Measurements from ENCODE around the gene USP32. TPM values are rescaled to one million over a fixed set of nuclear protein-coding genes. Genes with fewer than 3 reads are reported as not detected.

The USP32 gene
- total RNA-seq, 1 experiment from 2014 or later = 32.3 TPM

DNA sequence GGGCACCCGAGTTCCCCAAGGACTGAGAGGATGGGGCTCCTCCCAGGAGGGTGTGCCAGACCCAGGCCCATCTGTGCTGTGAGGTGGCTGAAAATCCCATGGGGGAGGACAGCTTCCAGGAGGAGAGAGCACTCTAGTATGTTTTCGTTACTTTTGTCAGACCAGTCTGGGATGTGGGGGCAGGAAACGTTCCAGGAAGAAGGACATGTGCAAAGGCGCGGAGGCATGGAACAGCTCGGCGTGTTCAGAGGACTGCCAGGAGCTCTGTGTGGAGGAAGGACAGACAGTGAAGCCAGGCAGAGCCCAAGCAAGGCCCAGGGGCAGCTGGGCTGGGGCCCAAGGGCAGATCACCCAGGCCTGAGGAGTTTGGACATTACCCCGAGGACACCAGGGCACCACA is 235.2 kb downstream of the USP32 start:
- H3K4me2 ChIP-seq = no peak overlapping the region
- H3K4me1 ChIP-seq (replicated peaks; ENCODE audit: insufficient read depth) = peaks cover 8% of the 10 kb centered on the region; the same call in 1 of the 2 replicates
- TF ChIP-seq, protein P1, sequence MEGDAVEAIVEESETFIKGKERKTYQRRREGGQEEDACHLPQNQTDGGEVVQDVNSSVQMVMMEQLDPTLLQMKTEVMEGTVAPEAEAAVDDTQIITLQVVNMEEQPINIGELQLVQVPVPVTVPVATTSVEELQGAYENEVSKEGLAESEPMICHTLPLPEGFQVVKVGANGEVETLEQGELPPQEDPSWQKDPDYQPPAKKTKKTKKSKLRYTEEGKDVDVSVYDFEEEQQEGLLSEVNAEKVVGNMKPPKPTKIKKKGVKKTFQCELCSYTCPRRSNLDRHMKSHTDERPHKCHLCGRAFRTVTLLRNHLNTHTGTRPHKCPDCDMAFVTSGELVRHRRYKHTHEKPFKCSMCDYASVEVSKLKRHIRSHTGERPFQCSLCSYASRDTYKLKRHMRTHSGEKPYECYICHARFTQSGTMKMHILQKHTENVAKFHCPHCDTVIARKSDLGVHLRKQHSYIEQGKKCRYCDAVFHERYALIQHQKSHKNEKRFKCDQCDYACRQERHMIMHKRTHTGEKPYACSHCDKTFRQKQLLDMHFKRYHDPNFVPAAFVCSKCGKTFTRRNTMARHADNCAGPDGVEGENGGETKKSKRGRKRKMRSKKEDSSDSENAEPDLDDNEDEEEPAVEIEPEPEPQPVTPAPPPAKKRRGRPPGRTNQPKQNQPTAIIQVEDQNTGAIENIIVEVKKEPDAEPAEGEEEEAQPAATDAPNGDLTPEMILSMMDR (conservative IDR thresholded peaks at IDR 0.05) = no peak
- no peak for TF ChIP-seq EZH2 (IDR thresholded peaks at IDR 0.05; ENCODE audit: low read depth)
- no peaks in the 10 kb centered on the region for H3K36me3 ChIP-seq (ENCODE audit: low read depth)
- BruUV-seq (replicated peaks) = no TSS peak
- intact Hi-C loops (cut with micrococcal nuclease; ENCODE audit: unreplicated experiment) = no loop called here
- H4K20me1 ChIP-seq (ENCODE audit: insufficient read depth) = no peaks in the 10 kb centered on the region
- no peaks in the 10 kb centered on the region for H3K9me3 ChIP-seq (ENCODE audit: insufficient read depth, low read depth)
- CTCF ChIA-PET = no interaction called here
- DNase-seq = no peak
- H3F3A ChIP-seq (ENCODE audit: insufficient read depth, low read depth) = no peaks in the 10 kb centered on the region; the same call in 1 of the 2 replicates
- no peaks in the 10 kb centered on the region for H3K79me2 ChIP-seq (ENCODE audit: low read depth)
- H3K9me2 ChIP-seq (ENCODE audit: insufficient read depth) = no peaks in the 10 kb centered on the region
- POLR2A ChIA-PET (ENCODE audit: unreplicated experiment) = no interaction called here
- peaks cover 38% of the 10 kb centered on the region for H3K27me3 ChIP-seq (ENCODE audit: insufficient read depth, low read depth)
- no peak overlapping the region for H2AFZ ChIP-seq
- H3K4me3 ChIP-seq = no peak overlapping the region
- no peak overlapping the region for H3K27ac ChIP-seq

GRCh38 chr17:60155815-60156214 is 236.1 kb downstream of the USP32 start:
- Histone ChIP-seq H3K9me2 (ENCODE audit: insufficient read depth) (no peaks in the 10 kb centered on the region), H3K9me3 (ENCODE audit: insufficient read depth, low read depth) (no peaks in the 10 kb centered on the region), H4K20me1 (ENCODE audit: insufficient read depth) (no peaks in the 10 kb centered on the region), H3K4me3 (no peak overlapping the region), H3K79me2 (ENCODE audit: low read depth) (no peaks in the 10 kb centered on the region), H3K27me3 (ENCODE audit: insufficient read depth, low read depth) (peaks cover 38% of the 10 kb centered on the region), H2AFZ (no peak overlapping the region), H3K4me1 (replicated peaks; ENCODE audit: insufficient read depth) (peaks cover 8% of the 10 kb centered on the region; the same call in 1 of the 2 replicates), H3K4me2 (no peak overlapping the region), H3F3A (ENCODE audit: insufficient read depth, low read depth) (no peaks in the 10 kb centered on the region; the same call in 1 of the 2 replicates), H3K36me3 (ENCODE audit: low read depth) (no peaks in the 10 kb centered on the region), H3K27ac (no peak overlapping the region)
- intact Hi-C loops (cut with micrococcal nuclease; ENCODE audit: unreplicated experiment) = no loop called here
- DNase-seq = no peak
- POLR2A ChIA-PET (ENCODE audit: unreplicated experiment) = no interaction called here
- TF ChIP-seq, protein P1 (conservative IDR thresholded peaks at IDR 0.05) = no peak
- TF ChIP-seq EZH2 (IDR thresholded peaks at IDR 0.05; ENCODE audit: low read depth) = no peak
- BruUV-seq (replicated peaks) = no TSS peak
- CTCF ChIA-PET = no interaction called here

DNA sequence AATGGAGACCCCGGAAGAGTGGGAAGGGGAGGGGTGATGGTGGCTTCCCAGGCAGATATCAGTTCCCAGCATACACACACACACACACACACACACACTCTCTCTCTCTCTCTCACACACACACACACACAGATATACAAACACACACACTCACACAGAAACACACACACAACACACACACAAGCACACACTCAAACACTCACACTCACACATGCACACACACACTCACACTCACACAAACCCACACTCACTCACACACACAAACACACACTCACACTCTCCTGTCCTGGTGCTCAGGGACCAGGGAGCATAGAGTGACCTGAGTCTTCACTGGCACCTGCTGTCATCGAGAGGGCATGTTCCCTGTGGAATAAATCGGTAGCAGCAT is 236.5 kb downstream of the USP32 start:
- intact Hi-C loops (cut with micrococcal nuclease; ENCODE audit: unreplicated experiment) = no loop called here
- ChIA-PET POLR2A (ENCODE audit: unreplicated experiment) (no interaction called here), CTCF (no interaction called here)
- BruUV-seq (replicated peaks) = no TSS peak
- Histone ChIP-seq H3F3A (ENCODE audit: insufficient read depth, low read depth) (no peaks in the 10 kb centered on the region; the same call in 1 of the 2 replicates), H3K4me3 (no peak overlapping the region), H3K9me2 (ENCODE audit: insufficient read depth) (no peaks in the 10 kb centered on the region), H3K27me3 (ENCODE audit: insufficient read depth, low read depth) (peaks cover 38% of the 10 kb centered on the region), H3K4me1 (replicated peaks; ENCODE audit: insufficient read depth) (peaks cover 8% of the 10 kb centered on the region; the same call in 1 of the 2 replicates), H3K36me3 (ENCODE audit: low read depth) (no peaks in the 10 kb centered on the region), H4K20me1 (ENCODE audit: insufficient read depth) (no peaks in the 10 kb centered on the region), H3K9me3 (ENCODE audit: insufficient read depth, low read depth) (no peaks in the 10 kb centered on the region), H2AFZ (no peak overlapping the region), H3K27ac (no peak overlapping the region), H3K79me2 (ENCODE audit: low read depth) (no peaks in the 10 kb centered on the region), H3K4me2 (no peak overlapping the region)
- DNase-seq = no peak
- TF ChIP-seq, protein P1 (conservative IDR thresholded peaks at IDR 0.05) = no peak
- TF ChIP-seq EZH2 (IDR thresholded peaks at IDR 0.05; ENCODE audit: low read depth) = no peak
